Endothelial cell of umbilical vein (primary cell): ENCODE measurements around the gene CHMP1A. TPM values are rescaled to one million over a fixed set of nuclear protein-coding genes. Genes with fewer than 3 reads are reported as not detected.

Experiments used
- BruUV-seq: library from RNA; stranded (reverse); fragments of 400-500 nt; replicated peaks from 2 replicates; lab custom pipeline; 2021; lab: Mats Ljungman, UMichigan
- CTCF ChIA-PET: fragments of 300-600, 350-600 bp; sonication (Branson Sonifier 250); formaldehyde crosslinking; loops from one replicate; lab custom pipeline; 2021; ENCODE audit warnings: antibody characterized with exemption, inconsistent platforms; lab: Charles Lee
- POLR2A ChIA-PET: fragments of 300-600, 350-600 bp; sonication (Branson Sonifier 250); formaldehyde crosslinking; loops from one replicate; lab custom pipeline; 2021; ENCODE audit warnings: antibody characterized with exemption, inconsistent platforms; lab: Charles Lee
- DNase-seq: peaks from one replicate; pipeline ENCODE4 v3.0.0-alpha.2; 2011; ENCODE audit warnings: low read depth, low spot score
- FAIRE-seq: peaks from 2 replicates; lab custom pipeline; 2011; peaks lifted over from hg19 to GRCh38; lab: Jason Lieb, UNC
- H2AFZ ChIP-seq: 2 replicates; pipeline ENCODE4 v1.6.0; 2012; ENCODE audit warnings: low read depth, low read length, control low read depth, inconsistent platforms
- H3K27ac ChIP-seq: 2 replicates; pipeline ENCODE4 v1.5.1; 2011; ENCODE audit warnings: low read depth, mild to moderate bottlenecking, control low read depth, low read length, moderate library complexity; ENCODE audit not compliant: insufficient read depth
- H3K27me3 ChIP-seq, 2 experiments: 2 replicates each; pipeline versions ENCODE4 v1.6.0 to v1.6.1; 2011; ENCODE audit warnings: low read length in 2 of 2, mixed read lengths in 1 of 2; ENCODE audit not compliant: control insufficient read depth in 2 of 2, insufficient read depth in 2 of 2
- H3K36me3 ChIP-seq, 2 experiments: 2 replicates in 1 of 2; 3 replicates in 1 of 2; pipeline ENCODE4 v1.5.1; 2011; ENCODE audit warnings: low read length in 2 of 2, mild to moderate bottlenecking in 1 of 2, moderate library complexity in 1 of 2; ENCODE audit not compliant: control insufficient read depth in 2 of 2, insufficient read depth in 2 of 2; ENCODE audit errors: extremely low read depth in 1 of 2
- H3K4me1 ChIP-seq: 3 replicates; pipeline ENCODE4 v1.5.1; 2011; ENCODE audit warnings: mild to moderate bottlenecking, low read length; ENCODE audit not compliant: control insufficient read depth, insufficient read depth; ENCODE audit errors: extremely low read depth
- H3K4me2 ChIP-seq: 2 replicates; pipeline ENCODE4 v1.6.1; 2011; ENCODE audit warnings: low read length, control low read depth, mixed read lengths; ENCODE audit not compliant: insufficient read depth
- H3K4me3 ChIP-seq, 3 experiments: fragments of 200-600 bp in 1 of 3; sonication (generic), shearing (Covaris generic) in 1 of 3; replicated peaks in 1 of 3; 2 replicates each; pipeline ENCODE4 v1.5.1; 2011 to 2016; ENCODE audit warnings: control low read depth in 3 of 3, low read length in 3 of 3, mild to moderate bottlenecking in 2 of 3, inconsistent platforms in 1 of 3, low read depth in 1 of 3, moderate library complexity in 1 of 3; ENCODE audit not compliant: insufficient read depth in 1 of 3
- H3K79me2 ChIP-seq: 2 replicates; pipeline ENCODE4 v1.6.0; 2012; ENCODE audit warnings: low read length, inconsistent platforms; ENCODE audit not compliant: control insufficient read depth, insufficient read depth
- H3K9ac ChIP-seq: replicated peaks from 2 replicates; pipeline ENCODE3; 2011; ENCODE audit warnings: low read length, control low read depth; ENCODE audit not compliant: insufficient read depth; ENCODE audit errors: extremely low read depth
- H3K9me1 ChIP-seq: replicated peaks from 3 replicates; pipeline ENCODE4 v1.6.0; 2011; ENCODE audit warnings: mild to moderate bottlenecking, low read length; ENCODE audit not compliant: control insufficient read depth, insufficient read depth; ENCODE audit errors: extremely low read depth
- H3K9me3 ChIP-seq: replicated peaks from 2 replicates; pipeline ENCODE4 v1.5.1; 2012; ENCODE audit warnings: low read length, inconsistent platforms; ENCODE audit not compliant: control insufficient read depth, insufficient read depth
- H4K20me1 ChIP-seq: replicated peaks from 2 replicates; pipeline ENCODE3; 2011; ENCODE audit warnings: mild to moderate bottlenecking, low read length; ENCODE audit not compliant: control insufficient read depth, insufficient read depth; ENCODE audit errors: extremely low read depth
- EZH2 ChIP-seq: IDR thresholded peaks from 2 replicates; pipeline ENCODE4 v1.6.1; 2012; ENCODE audit warnings: borderline replicate concordance, low read depth, mild to moderate bottlenecking, moderate library complexity, low read length, inconsistent platforms; ENCODE audit not compliant: severe bottlenecking
- JUN ChIP-seq: IDR thresholded peaks from 2 replicates; pipeline ENCODE4 v1.6.1; 2011; ENCODE audit warnings: borderline replicate concordance, low read depth; ENCODE audit not compliant: insufficient read length, insufficient read depth
- MYC ChIP-seq: IDR thresholded peaks from one replicate; pipeline ENCODE4 v1.6.1; 2011; ENCODE audit warnings: mild to moderate bottlenecking, low read depth, low read length
- POLR2AphosphoS5 ChIP-seq: IDR thresholded peaks from 2 replicates; pipeline ENCODE4 v1.6.1; 2012; ENCODE audit warnings: low read depth, mild to moderate bottlenecking, control low read depth, low read length, moderate library complexity; ENCODE audit not compliant: insufficient read depth
- dilution Hi-C: fragments of 300-500 bp; cut with MboI; formaldehyde crosslinking; loops from one replicate; pipeline ENCODE4 v1.15.0; 2019; ENCODE audit warnings: low sequenced_read_pairs; ENCODE audit not compliant: extremely low pct_ligation_motif_present
- intact Hi-C: fragments of 100-400 bp; cut with micrococcal nuclease; formaldehyde crosslinking; loops from one replicate; pipeline ENCODE4 v1.10.0; 2022
- polyA plus RNA-seq, 4 experiments: library from polyadenylated mRNA; depleted of rRNA in 3 of 4; stranded (reverse) in 3 of 4; unstranded in 1 of 4; fragments of >200 nt; gene quantifications; 2 replicates each; pipeline versions ENCODE4 v1.2.1 to v1.2.3, GENCODE V29; 2011 to 2012; ENCODE audit warnings: missing spikeins in 1 of 4
- total RNA-seq: library from RNA; stranded (reverse); gene quantifications from 2 replicates; pipeline ENCODE4 v1.2.3, GENCODE V29; 2021

CHMP1A gene
- total and polyA plus RNA-seq, 2 donors (not counting 3 experiments of a cell fraction or from before 2014, with no cell fraction given): 83.9 to 101 TPM

DNA sequence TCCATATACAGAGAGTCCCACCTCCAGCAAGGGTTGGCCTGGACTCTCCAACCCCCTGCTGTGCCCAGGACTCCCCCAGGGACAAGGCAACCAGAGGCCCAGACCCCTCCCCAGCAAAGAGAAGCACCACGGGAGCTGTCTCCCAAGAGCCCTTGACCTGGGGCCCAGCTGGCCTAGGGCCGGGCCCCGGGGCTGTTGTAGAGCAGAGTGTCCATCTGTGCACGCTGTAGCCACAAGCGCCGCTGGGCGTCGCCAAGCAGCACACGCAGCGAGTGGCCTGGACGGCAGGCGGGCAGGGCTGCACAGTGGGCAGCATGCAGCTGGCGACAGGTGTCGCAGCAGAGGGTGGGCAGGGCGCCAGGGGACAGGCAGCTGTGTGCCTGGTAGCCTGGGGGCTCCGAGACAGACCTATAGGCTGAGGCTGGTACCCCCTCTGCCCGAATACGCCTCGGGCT is 39.7 kb upstream of the CHMP1A start:
- H3K36me3 ChIP-seq: peaks cover 0 to 24% of the 10 kb centered on the region in 2 experiments
- CTCF ChIA-PET: interaction anchor here (2.0 kb wide), 1 partner anchor 9 kb away, joined by 5 read pairs; no protein-coding TSS in a partner anchor
- H3K79me2 ChIP-seq: no peaks in the 10 kb centered on the region
- no peaks in the 10 kb centered on the region for H3K9me1 ChIP-seq
- H4K20me1 ChIP-seq: no peaks in the 10 kb centered on the region
- dilution Hi-C loops: no loop called here
- no peak overlapping the region for H2AFZ ChIP-seq
- BruUV-seq: no TSS peak
- H3K4me3 ChIP-seq: no peak overlapping the region
- FAIRE-seq: no peak
- peaks cover 9% of the 10 kb centered on the region for H3K4me1 ChIP-seq
- TF ChIP-seq EZH2 (no peak), MYC (no peak)
- no peak overlapping the region for H3K27ac ChIP-seq
- H3K9me3 ChIP-seq: no peaks in the 10 kb centered on the region
- H3K9ac ChIP-seq: no peak overlapping the region
- no peak overlapping the region for H3K4me2 ChIP-seq
- no peaks in the 10 kb centered on the region for H3K27me3 ChIP-seq
- intact Hi-C loops: no loop called here
- no peak for DNase-seq
- POLR2A ChIA-PET: no interaction called here

DNA sequence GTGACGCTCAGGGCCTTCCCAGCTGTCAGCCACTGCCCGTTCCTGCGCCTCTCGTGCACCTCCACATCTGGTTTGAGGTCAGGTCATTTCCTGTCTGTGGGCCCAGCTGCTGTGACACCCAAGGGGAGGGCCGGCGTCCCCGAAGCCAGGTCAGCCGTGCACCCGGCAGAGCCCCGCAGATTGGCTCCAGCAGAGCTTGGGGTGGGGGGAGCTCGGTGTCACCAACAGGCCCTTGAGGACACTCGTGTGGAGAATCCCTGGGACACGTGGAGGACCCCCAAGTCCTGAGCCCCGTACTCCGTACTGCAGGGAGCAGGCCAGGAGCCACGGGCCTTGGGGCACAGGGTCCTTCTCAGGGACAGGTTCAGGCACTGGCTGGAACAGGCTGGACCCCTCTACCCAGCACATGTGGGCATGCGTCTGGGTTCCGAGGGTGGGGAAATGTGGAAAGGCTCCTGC is 39.2 kb upstream of the CHMP1A start:
- POLR2A ChIA-PET: no interaction called here
- H3K27me3 ChIP-seq: no peaks in the 10 kb centered on the region
- H3K4me2 ChIP-seq: no peak overlapping the region
- no peaks in the 10 kb centered on the region for H3K9me1 ChIP-seq
- H3K9ac ChIP-seq: no peak overlapping the region
- no peak for DNase-seq
- dilution Hi-C loops (no loop called here), intact Hi-C loops (no loop called here)
- FAIRE-seq: no peak
- no peak overlapping the region for H3K27ac ChIP-seq
- CTCF ChIA-PET: interaction anchor here (2.0 kb wide), 1 partner anchor 9 kb away, joined by 5 read pairs; no protein-coding TSS in a partner anchor
- no peaks in the 10 kb centered on the region for H4K20me1 ChIP-seq
- BruUV-seq: no TSS peak
- peaks cover 9% of the 10 kb centered on the region for H3K4me1 ChIP-seq
- H2AFZ ChIP-seq: no peak overlapping the region
- H3K9me3 ChIP-seq: no peaks in the 10 kb centered on the region
- H3K4me3 ChIP-seq: no peak overlapping the region
- H3K79me2 ChIP-seq: no peaks in the 10 kb centered on the region
- TF ChIP-seq JUN (no peak), POLR2AphosphoS5 (peak; percentile 42)
- H3K36me3 ChIP-seq: peaks cover 0 to 29% of the 10 kb centered on the region in 2 experiments
